ENCODE data around the gene CRB2.

- TF ChIP-seq, protein P1, sequence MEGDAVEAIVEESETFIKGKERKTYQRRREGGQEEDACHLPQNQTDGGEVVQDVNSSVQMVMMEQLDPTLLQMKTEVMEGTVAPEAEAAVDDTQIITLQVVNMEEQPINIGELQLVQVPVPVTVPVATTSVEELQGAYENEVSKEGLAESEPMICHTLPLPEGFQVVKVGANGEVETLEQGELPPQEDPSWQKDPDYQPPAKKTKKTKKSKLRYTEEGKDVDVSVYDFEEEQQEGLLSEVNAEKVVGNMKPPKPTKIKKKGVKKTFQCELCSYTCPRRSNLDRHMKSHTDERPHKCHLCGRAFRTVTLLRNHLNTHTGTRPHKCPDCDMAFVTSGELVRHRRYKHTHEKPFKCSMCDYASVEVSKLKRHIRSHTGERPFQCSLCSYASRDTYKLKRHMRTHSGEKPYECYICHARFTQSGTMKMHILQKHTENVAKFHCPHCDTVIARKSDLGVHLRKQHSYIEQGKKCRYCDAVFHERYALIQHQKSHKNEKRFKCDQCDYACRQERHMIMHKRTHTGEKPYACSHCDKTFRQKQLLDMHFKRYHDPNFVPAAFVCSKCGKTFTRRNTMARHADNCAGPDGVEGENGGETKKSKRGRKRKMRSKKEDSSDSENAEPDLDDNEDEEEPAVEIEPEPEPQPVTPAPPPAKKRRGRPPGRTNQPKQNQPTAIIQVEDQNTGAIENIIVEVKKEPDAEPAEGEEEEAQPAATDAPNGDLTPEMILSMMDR (IDR thresholded peaks at IDR 0.05), result no peak
- no peak for TF ChIP-seq POLR2A (IDR thresholded peaks at IDR 0.05)
Observed at GRCh38 chr9:123375469-123376132, 19.6 kb downstream of the CRB2 start.
